Kidney epithelial cell (primary cell): ENCODE results near the gene SLC26A8. TPM values are rescaled to one million over a fixed set of nuclear protein-coding genes. Genes with fewer than 3 reads are reported as not detected.
"Not testable (repeated sequence)": the region's sequence is repeated elsewhere in the genome, so short reads cannot be mapped to it uniquely, and the experiment has no call there.

Experiments used
- DNase-seq: peaks from one replicate; pipeline ENCODE4 v3.0.0-alpha.2; 2010; ENCODE audit warnings: low read depth
- H3K27me3 ChIP-seq: 2 replicates; pipeline ENCODE4 v1.6.0; 2011; ENCODE audit warnings: low read length; ENCODE audit not compliant: control insufficient read depth, insufficient read depth
- H3K36me3 ChIP-seq: 2 replicates; pipeline ENCODE4 v1.5.1; 2011; ENCODE audit warnings: low read length; ENCODE audit not compliant: control insufficient read depth, insufficient read depth
- H3K4me3 ChIP-seq: 2 replicates; pipeline ENCODE4 v1.5.1; 2011; ENCODE audit warnings: low read depth, mild to moderate bottlenecking, control low read depth, low read length
- total RNA-seq: library from RNA; depleted of rRNA; stranded (reverse); fragments of >200 nt; gene quantifications from 2 replicates; pipeline ENCODE4 v1.2.3, GENCODE V29; 2015
- TF ChIP-seq, protein P1 (sequence below): IDR thresholded peaks from 2 replicates; pipeline ENCODE4 v1.5.1; 2011; ENCODE audit warnings: mild to moderate bottlenecking, moderate library complexity, low read length, control low read depth, inconsistent platforms; ENCODE audit not compliant: insufficient read depth, poor library complexity, severe bottlenecking

Gene SLC26A8
- total RNA-seq, 1 donor from 2014 or later = not detected

DNA sequence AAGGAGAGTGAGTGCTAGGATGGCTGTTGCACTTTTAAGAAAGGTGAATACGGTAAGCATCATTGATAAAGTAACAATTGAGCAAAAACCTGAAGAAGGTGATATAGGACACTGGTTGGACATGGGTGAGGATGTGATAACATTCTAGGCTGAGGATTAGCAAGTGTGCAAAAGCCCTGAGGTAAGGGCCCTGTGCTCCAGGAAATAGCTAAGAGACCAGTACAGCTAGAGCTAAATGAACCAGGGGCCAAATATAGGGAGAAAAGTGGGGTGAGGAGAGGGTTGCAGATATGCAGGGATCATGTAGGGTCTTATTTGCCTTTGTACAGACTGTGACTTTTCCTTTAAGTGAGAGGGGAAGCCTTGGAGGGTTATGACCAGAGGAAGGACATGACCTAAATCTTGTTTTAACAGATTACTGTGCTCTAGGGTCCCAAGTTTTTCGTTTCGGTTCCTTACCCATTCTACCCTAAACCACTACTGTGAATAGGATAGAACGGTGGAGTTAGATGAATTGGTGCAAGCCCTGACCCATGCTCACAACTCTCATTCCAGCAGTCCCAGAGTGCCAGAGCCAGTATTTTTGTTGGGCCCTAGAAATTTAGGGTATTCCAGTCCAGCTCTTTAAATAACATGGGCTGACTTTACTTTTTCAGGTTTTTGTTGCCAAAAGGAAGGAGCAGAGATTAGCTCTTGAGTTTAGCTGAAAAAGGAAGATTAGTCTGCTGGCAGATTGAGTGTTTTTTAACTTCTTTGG lies 13.9 kb upstream of the SLC26A8 start:
- Histone ChIP-seq H3K4me3 (no peak overlapping the region), H3K36me3 (no peaks in the 10 kb centered on the region), H3K27me3 (no peaks in the 10 kb centered on the region)
- TF ChIP-seq, protein P1, sequence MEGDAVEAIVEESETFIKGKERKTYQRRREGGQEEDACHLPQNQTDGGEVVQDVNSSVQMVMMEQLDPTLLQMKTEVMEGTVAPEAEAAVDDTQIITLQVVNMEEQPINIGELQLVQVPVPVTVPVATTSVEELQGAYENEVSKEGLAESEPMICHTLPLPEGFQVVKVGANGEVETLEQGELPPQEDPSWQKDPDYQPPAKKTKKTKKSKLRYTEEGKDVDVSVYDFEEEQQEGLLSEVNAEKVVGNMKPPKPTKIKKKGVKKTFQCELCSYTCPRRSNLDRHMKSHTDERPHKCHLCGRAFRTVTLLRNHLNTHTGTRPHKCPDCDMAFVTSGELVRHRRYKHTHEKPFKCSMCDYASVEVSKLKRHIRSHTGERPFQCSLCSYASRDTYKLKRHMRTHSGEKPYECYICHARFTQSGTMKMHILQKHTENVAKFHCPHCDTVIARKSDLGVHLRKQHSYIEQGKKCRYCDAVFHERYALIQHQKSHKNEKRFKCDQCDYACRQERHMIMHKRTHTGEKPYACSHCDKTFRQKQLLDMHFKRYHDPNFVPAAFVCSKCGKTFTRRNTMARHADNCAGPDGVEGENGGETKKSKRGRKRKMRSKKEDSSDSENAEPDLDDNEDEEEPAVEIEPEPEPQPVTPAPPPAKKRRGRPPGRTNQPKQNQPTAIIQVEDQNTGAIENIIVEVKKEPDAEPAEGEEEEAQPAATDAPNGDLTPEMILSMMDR = no peak
- DNase-seq = no peak

DNA sequence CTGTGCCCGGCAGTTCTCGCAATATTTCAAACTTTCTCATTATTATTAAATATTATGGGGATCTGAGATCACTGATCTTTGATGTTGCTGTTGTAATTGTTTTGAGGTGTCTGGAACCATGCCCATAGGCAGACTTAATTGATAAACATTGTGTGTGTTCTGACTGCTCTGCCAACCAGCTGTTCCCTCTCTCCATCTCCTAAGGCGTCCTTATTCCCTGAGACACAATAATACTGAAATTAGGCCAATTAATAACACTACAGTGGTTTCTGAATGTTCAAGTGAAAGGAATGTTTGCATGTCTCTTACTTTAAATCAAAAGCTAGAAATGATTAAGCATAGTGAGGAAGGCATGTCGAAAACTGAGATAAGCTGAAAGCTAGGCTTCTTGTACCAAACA lies 10.8 kb upstream of the SLC26A8 start:
- no peak overlapping the region for H3K4me3 ChIP-seq
- no peak for DNase-seq
- no peaks in the 10 kb centered on the region for H3K27me3 ChIP-seq
- no peaks in the 10 kb centered on the region for H3K36me3 ChIP-seq
- TF ChIP-seq, protein P1 = no peak

- Histone ChIP-seq H3K36me3 (no peaks in the 10 kb centered on the region), H3K4me3 (no peak overlapping the region), H3K27me3 (no peaks in the 10 kb centered on the region)
- TF ChIP-seq, protein P1 = no peak
- no peak for DNase-seq
Measured at GRCh38 chr6:36034441-36034840, 10.0 kb upstream of the SLC26A8 start.

- H3K4me3 ChIP-seq = no peak overlapping the region
- DNase-seq = no peak
- TF ChIP-seq, protein P1 = no peak
- no peaks in the 10 kb centered on the region for H3K27me3 ChIP-seq
- H3K36me3 ChIP-seq = no peaks in the 10 kb centered on the region
Measured at GRCh38 chr6:36033935-36034334, 9.5 kb upstream of the SLC26A8 start.

GRCh38 chr6:36033144-36033543 lies 8.7 kb upstream of the SLC26A8 start:
- not testable (repeated sequence) for H3K36me3 ChIP-seq, DNase-seq, H3K4me3 ChIP-seq, H3K27me3 ChIP-seq

DNA sequence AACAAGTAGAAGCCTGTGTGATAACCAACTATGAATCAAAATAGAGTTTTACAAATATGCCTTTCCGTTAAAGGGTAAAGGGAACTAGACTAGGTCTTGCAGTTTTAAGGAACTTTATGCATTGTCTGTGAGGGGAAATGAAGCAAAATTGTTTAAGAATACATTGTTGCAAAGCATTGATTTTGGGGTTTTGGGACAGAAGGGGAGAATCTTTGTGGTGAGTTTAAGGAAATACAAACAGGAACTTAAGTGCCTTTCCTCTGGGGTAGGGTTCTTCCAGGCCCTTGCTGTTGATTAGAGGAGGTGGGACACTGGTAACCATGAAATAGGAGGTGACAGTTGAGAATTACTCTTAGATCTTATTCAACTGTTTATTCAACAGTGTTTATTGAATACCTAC lies 7.8 kb upstream of the SLC26A8 start:
- TF ChIP-seq, protein P1 = no peak
- Histone ChIP-seq H3K4me3 (no peak overlapping the region), H3K36me3 (no peaks in the 10 kb centered on the region), H3K27me3 (no peaks in the 10 kb centered on the region)
- DNase-seq = no peak
